Activated naive CD8-positive, alpha-beta T cell treated with anti-CD3 and anti-CD28 coated beads, Interleukin-2, amount 10 ng/mL, durations not matched to agents 7 days and 5 days (primary cell): Measurements from ENCODE around the gene DHDH. TPM values are rescaled to one million over a fixed set of nuclear protein-coding genes. Genes with fewer than 3 reads are reported as not detected.
"Not testable (repeated sequence)": the region's sequence is repeated elsewhere in the genome, so short reads cannot be mapped to it uniquely, and the experiment has no call there.

ENCODE experiments used
- ATAC-seq: fragments of 150-1000 bp; cut with Tn5 transposase; one replicate; pipeline ENCODE4 v1.10.0; 2021; ENCODE audit warnings: low read depth, moderate library complexity
- POLR2A ChIA-PET: fragments of 350-600 bp; sonication (Branson Sonifier 250); formaldehyde crosslinking; loops from one replicate; lab custom pipeline; 2021; ENCODE audit warnings: antibody characterized with exemption; lab: Charles Lee
- DNase-seq: peaks from one replicate; pipeline ENCODE4 v3.0.0; 2021
- H3K27ac Mint-ChIP-seq: one replicate; pipeline ENCODE4 v1.8.0; 2022; ENCODE audit warnings: mild to moderate bottlenecking, mixed read lengths
- H3K27me3 Mint-ChIP-seq: one replicate; pipeline ENCODE4 v1.8.0; 2022; ENCODE audit warnings: mild to moderate bottlenecking, moderate library complexity, mixed read lengths
- H3K36me3 Mint-ChIP-seq: one replicate; pipeline ENCODE4 v1.8.0; 2021; ENCODE audit warnings: mild to moderate bottlenecking, mixed read lengths
- H3K4me1 Mint-ChIP-seq: one replicate; pipeline ENCODE4 v1.8.0; 2021; ENCODE audit warnings: mixed read lengths
- H3K4me3 Mint-ChIP-seq: one replicate; pipeline ENCODE4 v1.8.0; 2022; ENCODE audit warnings: mild to moderate bottlenecking, moderate library complexity, mixed read lengths
- H3K9me3 Mint-ChIP-seq: one replicate; pipeline ENCODE4 v1.8.0; 2021; ENCODE audit warnings: mixed read lengths
- total RNA-seq, 2 experiments: library from RNA; stranded (reverse); gene quantifications; one replicate each; pipeline ENCODE4 v1.2.3, GENCODE V29; 2021

DHDH gene
- total RNA-seq, result 1 to 10 TPM; 1.7 to 2.6 TPM

DNA sequence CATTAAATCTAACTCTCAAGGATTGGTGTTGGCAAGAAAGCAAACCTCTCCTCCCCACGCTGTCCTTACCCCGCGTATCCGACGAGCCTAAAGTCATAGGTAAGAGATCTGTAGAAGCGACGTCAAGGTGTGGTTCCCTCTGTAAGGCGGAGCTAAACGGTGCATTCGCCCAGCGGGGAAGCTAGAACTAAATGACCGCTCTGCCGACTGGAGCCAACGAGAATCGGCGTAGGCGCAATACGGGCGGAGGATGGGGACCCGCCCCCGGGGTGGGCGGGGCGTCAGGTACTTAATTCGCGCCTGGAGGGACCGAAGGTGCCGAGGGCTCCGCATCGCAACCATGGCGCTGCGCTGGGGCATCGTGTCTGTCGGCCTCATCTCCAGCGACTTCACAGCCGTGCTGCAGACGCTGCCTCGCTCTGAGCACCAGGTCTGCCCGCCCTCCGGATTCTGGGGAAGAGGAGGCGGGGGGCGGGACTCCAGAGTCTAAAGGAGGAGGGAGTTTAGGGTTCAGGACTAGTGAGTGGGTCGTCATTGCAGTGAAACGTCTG is at the start of gene DHDH:
TSS of gene DHDH (plus strand) at position 318 of the 551 bp plus-strand sequence. CDS start at position 341, 23 bp downstream.
- POLR2A ChIA-PET, result interaction anchor here (0.5 to 1.3 kb wide), 7 partner anchors 14 to 37 kb away, joined by 4 to 8 read pairs (median 5); partner anchors contain the start of genes BAX, FTL and NUCB1
- peaks cover 9% of the 10 kb centered on the region for H3K27me3 Mint-ChIP-seq
- no peaks in the 10 kb centered on the region for H3K9me3 Mint-ChIP-seq
- peaks cover 6% of the 10 kb centered on the region for H3K4me1 Mint-ChIP-seq
- DNase-seq (peak; percentile 90), ATAC-seq (peak; percentile 97)
- H3K4me3 Mint-ChIP-seq, result peak within 1 kb of the TSS; percentile 87
- peak within 1 kb of the TSS; percentile 73 for H3K27ac Mint-ChIP-seq
- H3K36me3 Mint-ChIP-seq, result no peaks in the 10 kb centered on the region

DNA sequence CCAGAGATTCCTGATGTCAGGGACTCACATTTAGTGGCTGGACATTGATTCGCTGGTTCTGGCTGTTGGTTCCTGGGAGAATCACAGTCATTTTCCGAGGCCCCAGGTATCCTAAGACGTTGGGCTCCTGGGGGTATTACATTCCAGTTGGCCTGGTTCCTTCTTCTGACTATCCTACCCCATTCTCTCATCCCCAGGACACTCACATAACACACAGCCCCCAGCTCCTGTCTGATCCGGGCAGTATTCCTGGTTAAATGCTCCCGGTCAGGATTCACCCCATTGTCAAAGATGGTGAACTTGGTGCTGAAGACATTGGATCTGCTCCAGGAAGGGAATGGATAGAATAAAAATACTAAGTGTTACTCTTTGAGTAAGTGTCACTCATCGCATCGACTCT is 49.8 kb upstream of the DHDH start:
- Mint-ChIP-seq H3K36me3 (peaks cover under 1% of the 10 kb centered on the region), H3K27ac (no peak overlapping the region), H3K4me3 (no peak overlapping the region), H3K9me3 (peaks cover 2% of the 10 kb centered on the region), H3K4me1 (peaks cover 3% of the 10 kb centered on the region), H3K27me3 (no peaks in the 10 kb centered on the region)
- no peak for DNase-seq
- POLR2A ChIA-PET, result interaction anchor here (3.7 kb wide), 1 partner anchor 8 kb away, joined by 16 read pairs; no protein-coding TSS in a partner anchor
- ATAC-seq, result no peak

DNA sequence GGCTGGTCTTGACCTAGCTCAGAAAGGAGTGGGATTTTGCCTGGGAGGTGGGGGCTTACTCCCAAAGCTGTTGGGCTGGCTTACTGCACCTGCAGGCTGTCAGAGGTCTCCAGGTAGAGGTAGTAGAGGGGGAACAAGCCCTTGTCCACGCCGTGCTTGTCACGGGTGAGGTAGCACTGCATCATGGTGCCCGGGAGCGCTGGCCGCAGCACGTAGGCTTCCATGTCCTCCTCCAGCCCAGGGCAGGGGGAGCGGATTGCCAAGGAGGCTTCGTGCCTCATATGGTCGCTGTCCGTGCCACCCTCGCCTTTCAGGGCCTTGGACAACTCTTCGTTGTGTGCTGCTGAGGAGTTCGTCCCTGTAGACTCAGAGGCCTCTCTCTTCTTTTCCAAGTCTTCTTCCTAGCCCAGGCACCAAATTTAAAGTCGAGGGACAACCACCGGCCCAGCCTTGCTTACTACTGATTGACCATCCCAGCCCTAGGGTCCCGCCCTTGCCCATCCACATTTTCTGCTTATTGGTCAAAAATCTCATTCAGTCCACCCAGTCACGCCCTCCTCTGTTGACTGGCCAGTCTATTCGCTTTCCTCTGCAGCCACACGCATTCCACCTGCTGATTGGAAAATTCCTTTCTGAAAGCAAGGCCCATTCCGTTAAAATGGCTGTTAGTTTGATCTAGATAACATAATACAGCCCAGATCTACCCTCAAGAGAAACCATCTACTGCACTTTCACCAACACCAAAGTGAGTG is 45.5 kb upstream of the DHDH start:
- Mint-ChIP-seq H3K27me3 (peaks cover 5% of the 10 kb centered on the region), H3K4me3 (no peak overlapping the region), H3K9me3 (no peaks in the 10 kb centered on the region), H3K36me3 (no peaks in the 10 kb centered on the region), H3K4me1 (no peaks in the 10 kb centered on the region), H3K27ac (no peak overlapping the region)
- POLR2A ChIA-PET, result interaction anchor here (0.7 to 2.2 kb wide), 5 partner anchors 8 to 665 kb away, joined by 3 to 9 read pairs (median 6); partner anchors contain the start of genes NUCB1 and PPP1R15A
- ATAC-seq, result no peak
- no peak for DNase-seq

DNA sequence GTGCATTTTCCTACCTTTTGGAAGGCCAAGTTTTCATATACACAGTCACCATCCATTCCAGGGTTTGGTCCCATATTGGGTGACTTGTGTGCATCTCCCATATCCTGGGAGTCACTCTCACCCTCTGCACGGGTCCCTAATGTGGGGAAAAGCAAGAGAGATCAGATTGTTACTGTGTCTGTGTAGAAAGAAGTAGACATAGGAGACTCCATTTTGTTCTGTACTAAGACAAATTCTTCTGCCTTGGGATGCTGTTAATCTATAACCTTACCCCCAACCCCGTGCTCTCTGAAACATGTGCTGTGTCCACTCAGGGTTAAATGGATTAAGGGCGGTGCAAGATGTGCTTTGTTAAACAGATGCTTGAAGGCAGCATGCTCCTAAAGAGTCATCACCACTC is 44.0 kb upstream of the DHDH start:
- H3K4me3 Mint-ChIP-seq, ATAC-seq, H3K27ac Mint-ChIP-seq, H3K4me1 Mint-ChIP-seq, H3K9me3 Mint-ChIP-seq, DNase-seq, H3K36me3 Mint-ChIP-seq: not testable (repeated sequence)
- POLR2A ChIA-PET, result interaction anchor here (1.1 kb wide), 2 partner anchors 11 to 17 kb away, joined by 3 to 6 read pairs; partner anchors contain the start of genes NUCB1 and PPP1R15A
- H3K27me3 Mint-ChIP-seq, result peaks cover 15% of the 10 kb centered on the region

DNA sequence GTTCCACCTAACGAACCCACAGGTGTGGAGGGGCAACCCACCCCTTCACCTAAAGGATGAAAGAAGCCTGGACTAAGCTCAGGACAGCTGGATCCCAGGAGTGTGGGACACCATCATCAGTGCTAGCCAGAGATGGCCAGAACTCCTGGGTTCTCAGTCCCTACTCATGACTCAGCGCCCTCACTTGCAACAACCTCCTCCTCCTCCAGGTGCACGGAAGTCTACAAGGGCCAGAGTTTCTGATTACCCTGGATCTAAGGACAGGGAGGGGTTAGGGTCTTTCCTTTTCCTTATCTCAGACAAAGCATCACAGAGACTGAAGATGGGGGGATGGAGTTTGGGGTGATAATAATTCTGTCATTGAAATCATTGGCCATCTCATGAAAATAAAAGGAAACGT is 42.9 kb upstream of the DHDH start:
- H3K27me3 Mint-ChIP-seq, result peaks cover 25% of the 10 kb centered on the region
- H3K4me1 Mint-ChIP-seq, result no peaks in the 10 kb centered on the region
- H3K27ac Mint-ChIP-seq, result no peak overlapping the region
- H3K4me3 Mint-ChIP-seq, result no peak overlapping the region
- no peaks in the 10 kb centered on the region for H3K9me3 Mint-ChIP-seq
- POLR2A ChIA-PET, result no interaction called here
- no peaks in the 10 kb centered on the region for H3K36me3 Mint-ChIP-seq
- DNase-seq, result no peak
- ATAC-seq, result no peak

DNA sequence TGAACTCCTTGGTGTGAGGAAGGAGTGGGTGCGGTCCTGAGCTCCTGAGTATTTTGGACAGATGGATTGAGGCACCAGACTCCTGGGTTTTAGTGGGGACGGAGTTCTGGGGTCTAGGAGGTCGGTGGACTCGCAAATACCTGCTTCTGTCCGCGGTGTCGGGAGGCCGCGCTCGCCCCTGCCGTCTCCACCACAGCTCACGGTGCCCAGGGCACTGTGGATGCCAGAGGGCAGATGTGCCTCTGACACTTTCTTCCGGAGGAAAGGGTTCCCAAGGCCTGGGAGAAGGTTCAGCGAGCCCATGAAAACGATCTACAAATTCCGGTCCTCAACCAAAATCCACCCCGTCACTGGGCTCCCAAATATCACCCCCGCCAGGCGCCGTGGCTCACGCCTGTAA is 38.3 kb upstream of the DHDH start:
- POLR2A ChIA-PET, result interaction anchor here (1.0 to 2.3 kb wide), 3 partner anchors 8 to 69 kb away, joined by 3 to 7 read pairs (median 6); no protein-coding TSS in a partner anchor
- H3K9me3 Mint-ChIP-seq, result no peaks in the 10 kb centered on the region
- H3K27me3 Mint-ChIP-seq, result peaks cover 36% of the 10 kb centered on the region
- peaks cover 2% of the 10 kb centered on the region for H3K36me3 Mint-ChIP-seq
- no peak overlapping the region for H3K27ac Mint-ChIP-seq
- H3K4me3 Mint-ChIP-seq, result peak overlapping the region; percentile 68
- no peak for ATAC-seq
- H3K4me1 Mint-ChIP-seq, result peaks cover 13% of the 10 kb centered on the region
- no peak for DNase-seq

DNA sequence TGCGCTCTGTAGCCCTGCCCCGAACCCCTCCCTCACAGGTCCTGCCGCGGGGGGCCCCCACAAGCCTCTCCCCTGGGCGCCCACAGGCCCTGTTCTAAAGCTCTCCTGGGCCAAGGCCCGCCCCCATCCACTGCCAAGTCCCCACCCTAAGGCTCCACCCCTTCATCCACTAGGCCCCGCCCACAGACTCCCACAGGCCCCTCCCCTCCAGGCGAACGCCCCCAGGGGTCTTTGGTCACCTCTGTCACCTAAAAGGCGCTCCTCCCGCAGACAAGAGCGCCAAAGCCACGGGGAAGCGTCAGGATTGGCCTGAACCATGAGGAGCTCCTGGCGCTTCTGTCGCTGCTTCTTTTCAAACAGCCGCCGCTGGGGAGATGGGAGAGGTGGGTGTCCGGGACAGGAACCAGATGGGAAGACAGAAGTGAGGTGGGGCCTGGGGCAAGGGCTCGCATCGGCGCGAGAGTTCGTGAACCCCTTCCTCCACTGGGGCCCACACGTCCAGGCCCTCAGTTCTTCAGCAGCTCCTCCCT is 37.2 kb upstream of the DHDH start:
- no peaks in the 10 kb centered on the region for H3K9me3 Mint-ChIP-seq
- peaks cover 36% of the 10 kb centered on the region for H3K27me3 Mint-ChIP-seq
- peak; percentile 15 for ATAC-seq
- peaks cover 7% of the 10 kb centered on the region for H3K36me3 Mint-ChIP-seq
- peak; percentile 65 for DNase-seq
- H3K4me3 Mint-ChIP-seq, result peak overlapping the region; percentile 68
- H3K27ac Mint-ChIP-seq, result peak overlapping the region; percentile 42
- H3K4me1 Mint-ChIP-seq, result peaks cover 15% of the 10 kb centered on the region
- POLR2A ChIA-PET, result interaction anchor here (0.8 to 2.3 kb wide), 8 partner anchors 9 to 68 kb away, joined by 3 to 9 read pairs (median 5); partner anchors contain the start of gene PPP1R15A

DNA sequence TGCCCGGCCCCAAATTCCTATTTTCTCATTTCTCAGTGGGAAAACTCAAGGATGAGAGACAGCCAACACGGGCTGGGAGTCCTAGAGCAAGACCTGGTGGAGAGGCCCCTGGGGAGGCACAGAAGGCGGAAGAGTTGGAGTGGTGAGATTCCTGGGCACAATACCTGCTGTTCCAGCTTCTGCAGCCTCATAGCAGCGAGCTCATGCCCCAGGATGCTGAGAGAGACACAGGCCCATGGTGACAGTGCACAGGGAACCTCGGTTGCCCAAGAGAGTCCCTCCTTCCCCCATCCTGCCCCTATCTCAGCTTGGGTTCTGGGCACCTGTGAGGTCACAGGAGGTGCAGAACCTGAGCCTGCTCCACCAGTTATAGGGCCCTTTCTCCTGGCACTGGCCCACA is 36.3 kb upstream of the DHDH start:
- DNase-seq (no peak), ATAC-seq (no peak)
- H3K27ac Mint-ChIP-seq, result no peak overlapping the region
- H3K36me3 Mint-ChIP-seq, result peaks cover 12% of the 10 kb centered on the region
- H3K4me1 Mint-ChIP-seq, result peaks cover 20% of the 10 kb centered on the region
- no peak overlapping the region for H3K4me3 Mint-ChIP-seq
- H3K9me3 Mint-ChIP-seq, result no peaks in the 10 kb centered on the region
- POLR2A ChIA-PET, result interaction anchor here (0.8 to 2.3 kb wide), 4 partner anchors 12 to 67 kb away, joined by 3 to 9 read pairs (median 8); partner anchors contain the start of gene PPP1R15A
- H3K27me3 Mint-ChIP-seq, result peaks cover 34% of the 10 kb centered on the region

DNA sequence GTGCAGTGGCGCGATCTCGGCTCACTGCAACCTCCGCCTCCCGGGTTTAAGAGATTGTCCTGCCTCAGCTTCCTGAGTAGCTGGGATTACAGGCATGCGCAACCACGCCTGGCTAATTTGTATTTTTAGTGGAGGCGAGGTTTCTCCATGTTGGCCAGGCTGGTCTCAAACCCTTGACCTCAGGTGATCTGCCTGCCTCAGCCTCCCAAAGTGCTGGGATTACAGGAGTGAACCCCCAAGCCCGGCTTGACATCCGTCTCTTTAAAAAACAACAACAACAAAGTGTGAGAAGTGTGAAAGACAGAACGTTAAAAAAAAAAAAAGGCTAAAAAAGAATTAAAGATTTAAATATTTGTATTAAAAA is 34.1 kb upstream of the DHDH start:
- not testable (repeated sequence) for H3K9me3 Mint-ChIP-seq, DNase-seq, ATAC-seq
- H3K4me3 Mint-ChIP-seq, result peak overlapping the region; percentile 96
- POLR2A ChIA-PET, result interaction anchor here (0.5 to 4.2 kb wide), 16 partner anchors 11 to 687 kb away, joined by 3 to 79 read pairs (median 6); partner anchors contain the start of genes BAX, DHDH, FTL and GYS1
- H3K36me3 Mint-ChIP-seq, result peaks cover 27% of the 10 kb centered on the region
- peak overlapping the region; percentile 60 for H3K27ac Mint-ChIP-seq
- peaks cover 22% of the 10 kb centered on the region for H3K27me3 Mint-ChIP-seq
- H3K4me1 Mint-ChIP-seq, result peaks cover 24% of the 10 kb centered on the region

DNA sequence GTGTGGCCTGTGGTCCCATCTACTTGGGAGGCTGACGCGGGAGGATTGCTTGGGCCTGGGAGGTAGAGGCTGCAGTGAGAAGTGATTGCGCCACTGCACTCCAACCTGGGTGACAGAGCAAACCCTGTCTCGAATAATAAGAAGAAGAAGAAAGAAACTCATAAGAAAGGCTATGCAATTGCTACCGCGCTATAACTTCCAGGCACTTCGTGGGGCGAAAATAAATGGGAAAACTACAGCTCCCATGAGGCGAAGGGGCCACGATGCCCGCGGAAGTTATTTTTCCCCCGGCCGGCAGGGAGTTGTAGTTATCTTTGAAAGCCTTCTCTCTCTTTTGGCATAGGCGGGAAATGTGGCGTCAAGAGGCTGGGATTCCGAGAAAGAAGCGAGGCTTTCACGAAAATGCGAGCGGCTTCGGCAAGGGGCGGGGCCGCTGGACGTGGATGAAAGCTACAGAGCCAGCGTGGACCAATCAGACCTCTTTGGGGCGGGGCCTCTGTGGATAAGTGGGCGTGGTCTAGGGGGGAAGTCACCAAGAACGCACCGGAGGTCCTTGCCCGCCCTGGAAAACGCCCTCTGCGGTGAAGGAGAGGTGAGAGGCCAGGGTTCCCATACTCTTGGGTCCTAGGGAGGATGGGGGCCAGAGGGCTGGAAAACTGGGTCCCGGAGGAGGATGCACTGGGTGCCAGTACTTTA is 33.6 kb upstream of the DHDH start, which contains the start of gene NUCB1:
TSS of gene NUCB1 (plus strand) at position 532 of the 696 bp plus-strand sequence. CDS start 485 bp downstream, outside the sequence.
- DNase-seq (peak; percentile 99), ATAC-seq (peak; percentile 89)
- peak within 1 kb of the TSS; percentile 96 for H3K27ac Mint-ChIP-seq
- peaks cover 16% of the 10 kb centered on the region for H3K27me3 Mint-ChIP-seq
- peaks cover 33% of the 10 kb centered on the region for H3K36me3 Mint-ChIP-seq
- POLR2A ChIA-PET, result interaction anchor here (0.5 to 4.2 kb wide), 17 partner anchors 11 to 686 kb away, joined by 3 to 79 read pairs (median 6); partner anchors contain the start of genes BAX, DHDH, FTL and GYS1
- peaks cover 24% of the 10 kb centered on the region for H3K4me1 Mint-ChIP-seq
- H3K4me3 Mint-ChIP-seq, result peak within 1 kb of the TSS; percentile 96
- H3K9me3 Mint-ChIP-seq, result no peaks in the 10 kb centered on the region

DNA sequence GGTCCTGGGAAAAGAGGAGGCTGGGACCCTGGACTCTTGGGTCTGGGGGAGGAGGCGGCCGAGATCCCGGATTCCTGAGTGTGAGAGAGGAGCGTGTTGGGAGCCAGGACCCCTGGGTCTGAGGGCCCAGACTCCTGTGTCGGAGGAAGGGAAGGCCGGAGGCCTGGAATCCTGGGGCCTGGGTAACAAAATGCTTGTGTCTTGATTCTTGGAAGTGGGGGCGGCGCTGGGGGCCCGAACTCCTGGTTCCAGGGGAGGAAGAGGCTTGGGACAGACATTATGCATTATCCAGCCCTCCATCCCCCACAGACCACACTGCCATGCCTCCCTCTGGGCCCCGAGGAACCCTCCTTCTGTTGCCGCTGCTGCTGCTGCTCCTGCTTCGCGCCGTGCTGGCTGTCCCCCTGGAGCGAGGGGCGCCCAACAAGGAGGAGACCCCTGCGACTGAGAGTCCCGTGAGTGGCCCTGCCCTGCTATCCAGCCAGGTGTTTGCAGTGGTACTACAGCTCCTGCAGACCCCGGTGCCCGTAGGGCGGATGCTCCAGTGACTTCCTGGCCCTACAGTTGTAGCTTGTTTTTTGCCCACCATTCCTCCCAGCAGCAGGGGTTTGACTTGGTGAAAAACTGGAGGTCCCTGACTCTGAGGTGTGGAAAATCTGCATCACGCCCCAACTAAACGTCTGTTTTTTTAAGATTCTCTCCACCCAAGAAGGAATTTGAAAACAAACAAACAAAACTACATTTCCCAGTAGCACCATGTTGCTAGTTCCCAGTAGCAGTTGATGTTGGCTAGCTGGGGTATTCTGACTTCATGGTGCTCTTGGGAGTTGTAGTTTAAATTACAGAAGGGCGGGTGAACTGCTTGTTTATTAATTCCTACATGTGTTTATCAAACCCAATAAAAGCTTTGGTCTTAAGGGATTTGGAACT is 32.8 kb upstream of the DHDH start:
- Mint-ChIP-seq H3K4me1 (peaks cover 25% of the 10 kb centered on the region), H3K27ac (peak overlapping the region; percentile 96), H3K9me3 (no peaks in the 10 kb centered on the region), H3K27me3 (peaks cover 9% of the 10 kb centered on the region), H3K36me3 (peaks cover 39% of the 10 kb centered on the region), H3K4me3 (peak overlapping the region; percentile 96)
- peak; percentile 56 for DNase-seq
- ATAC-seq, result peak; percentile 0
- POLR2A ChIA-PET, result interaction anchor here (0.7 to 4.2 kb wide), 15 partner anchors 12 to 176 kb away, joined by 3 to 79 read pairs (median 6); partner anchors contain the start of genes BAX, DHDH, FTL and GYS1
